Measurements from ENCODE around the gene TRIM47.

- TF ChIP-seq CTCF (IDR thresholded peaks at IDR 0.05; ENCODE audit: low read length), result peak; percentile 26; the same call in 1 of the 2 replicates
- TF ChIP-seq EZH2 (optimal IDR thresholded peaks at IDR 0.05; ENCODE audit: low read depth, low read length), result no peak
- no peak for TF ChIP-seq EZH2phosphoT487 (IDR thresholded peaks at IDR 0.05; ENCODE audit: low read length)
Observed at GRCh38 chr17:75896415-75897159, 18.2 kb upstream of the TRIM47 start, which contains the start of gene TRIM65.

Measured in MM.1S (cell line).